Lower leg skin (tissue), 3 donors: ENCODE measurements around the gene NANOS1.

Source experiments
- POLR2A ChIP-seq, 2 donors: fragments of 450-650 bp; IDR thresholded peaks; one replicate each; pipeline ENCODE4 v1.6.1; 2016 to 2017; ENCODE audit warnings: antibody characterized with exemption in 2 of 2, mild to moderate bottlenecking in 1 of 2, moderate library complexity in 1 of 2
- TF ChIP-seq, protein P1 (sequence below), 3 donors: fragments of 450-650 bp; IDR thresholded peaks; one replicate each; pipeline ENCODE4 v1.5.1; 2016; ENCODE audit warnings: antibody characterized with exemption in 3 of 3, mild to moderate bottlenecking in 3 of 3, moderate library complexity in 2 of 3

DNA sequence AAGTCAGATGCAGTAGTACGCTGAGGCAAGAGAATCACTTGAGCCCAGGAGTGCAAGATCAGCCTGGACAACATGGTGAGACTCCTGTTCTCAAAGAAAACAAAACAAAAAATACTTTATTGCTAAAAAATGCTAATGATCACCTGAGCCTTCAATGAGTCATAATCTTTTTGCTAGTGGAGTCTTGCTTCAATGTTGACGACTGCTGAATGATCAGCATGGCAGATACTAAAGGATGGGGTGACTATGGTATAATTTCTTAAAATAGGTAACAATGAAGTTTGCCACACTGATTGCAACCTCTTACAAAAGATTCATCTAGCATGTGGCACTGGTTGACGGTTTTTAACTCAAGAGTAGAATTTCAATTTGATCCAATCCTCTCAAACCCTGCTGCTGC is 22.3 kb downstream of the NANOS1 start:
- TF ChIP-seq, protein P1, sequence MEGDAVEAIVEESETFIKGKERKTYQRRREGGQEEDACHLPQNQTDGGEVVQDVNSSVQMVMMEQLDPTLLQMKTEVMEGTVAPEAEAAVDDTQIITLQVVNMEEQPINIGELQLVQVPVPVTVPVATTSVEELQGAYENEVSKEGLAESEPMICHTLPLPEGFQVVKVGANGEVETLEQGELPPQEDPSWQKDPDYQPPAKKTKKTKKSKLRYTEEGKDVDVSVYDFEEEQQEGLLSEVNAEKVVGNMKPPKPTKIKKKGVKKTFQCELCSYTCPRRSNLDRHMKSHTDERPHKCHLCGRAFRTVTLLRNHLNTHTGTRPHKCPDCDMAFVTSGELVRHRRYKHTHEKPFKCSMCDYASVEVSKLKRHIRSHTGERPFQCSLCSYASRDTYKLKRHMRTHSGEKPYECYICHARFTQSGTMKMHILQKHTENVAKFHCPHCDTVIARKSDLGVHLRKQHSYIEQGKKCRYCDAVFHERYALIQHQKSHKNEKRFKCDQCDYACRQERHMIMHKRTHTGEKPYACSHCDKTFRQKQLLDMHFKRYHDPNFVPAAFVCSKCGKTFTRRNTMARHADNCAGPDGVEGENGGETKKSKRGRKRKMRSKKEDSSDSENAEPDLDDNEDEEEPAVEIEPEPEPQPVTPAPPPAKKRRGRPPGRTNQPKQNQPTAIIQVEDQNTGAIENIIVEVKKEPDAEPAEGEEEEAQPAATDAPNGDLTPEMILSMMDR (IDR thresholded peaks at IDR 0.05), result no peak
- TF ChIP-seq POLR2A (IDR thresholded peaks at IDR 0.05), result no peak
